Non-pigmented ciliary epithelial cell (primary cell): Measurements from ENCODE around the gene TSSK2.

ENCODE experiments used
- DNase-seq: peaks from one replicate; pipeline ENCODE4 v3.0.0-alpha.2; 2010; ENCODE audit warnings: low read depth

The TSSK2 gene

GRCh38 chr22:19125011-19125410 is 6.1 kb upstream of the TSSK2 start:
- no peak for DNase-seq

GRCh38 chr22:19125474-19126308 is 5.4 kb upstream of the TSSK2 start:
- no peak for DNase-seq

GRCh38 chr22:19126309-19127273 is 4.5 kb upstream of the TSSK2 start:
- no peak for DNase-seq

- DNase-seq: no peak
Observed at GRCh38 chr22:19127329-19128008, 3.6 kb upstream of the TSSK2 start.

- DNase-seq: no peak
Observed at GRCh38 chr22:19128009-19128401, 3.1 kb upstream of the TSSK2 start.

- no peak for DNase-seq
Observed at GRCh38 chr22:19128946-19129727, 2.0 kb upstream of the TSSK2 start.

- DNase-seq: no peak
Observed at GRCh38 chr22:19129871-19130270, 1.2 kb upstream of the TSSK2 start.

GRCh38 chr22:19131685-19132015 is 542 bp downstream of the TSSK2 start:
- DNase-seq: no peak

- DNase-seq: no peak
Observed at GRCh38 chr22:19132153-19132552, 1.0 kb downstream of the TSSK2 start.

- DNase-seq: no peak
Observed at GRCh38 chr22:19132693-19133400, 1.7 kb downstream of the TSSK2 start.

GRCh38 chr22:19133561-19133960 is 2.5 kb downstream of the TSSK2 start:
- DNase-seq: no peak

- DNase-seq: no peak
Observed at GRCh38 chr22:19134176-19134831, 3.2 kb downstream of the TSSK2 start.

GRCh38 chr22:19134874-19135273 is 3.8 kb downstream of the TSSK2 start:
- DNase-seq: no peak

- DNase-seq: no peak
Observed at GRCh38 chr22:19136915-19137314, 5.8 kb downstream of the TSSK2 start.

- no peak for DNase-seq
Observed at GRCh38 chr22:19137384-19138216, 6.5 kb downstream of the TSSK2 start.

- DNase-seq: no peak
Observed at GRCh38 chr22:19138217-19139000, 7.3 kb downstream of the TSSK2 start.

- DNase-seq: no peak
Observed at GRCh38 chr22:19139001-19139356, 7.9 kb downstream of the TSSK2 start.

GRCh38 chr22:19139974-19140373 is 8.9 kb downstream of the TSSK2 start:
- DNase-seq: no peak

- no peak for DNase-seq
Observed at GRCh38 chr22:19142394-19142793, 11.3 kb downstream of the TSSK2 start.
